NCI-H1417 treated with DMSO at 0.1 percent for 48 hours (cell line): ENCODE measurements around the gene NCLN.
"Not testable (repeated sequence)": the region's sequence is repeated elsewhere in the genome, so short reads cannot be mapped to it uniquely, and the experiment has no call there.

Experiments
- DNase-seq: peaks from one replicate; lab custom pipeline; 2025; lab: John Stamatoyannopoulos, UW

The NCLN gene

DNA sequence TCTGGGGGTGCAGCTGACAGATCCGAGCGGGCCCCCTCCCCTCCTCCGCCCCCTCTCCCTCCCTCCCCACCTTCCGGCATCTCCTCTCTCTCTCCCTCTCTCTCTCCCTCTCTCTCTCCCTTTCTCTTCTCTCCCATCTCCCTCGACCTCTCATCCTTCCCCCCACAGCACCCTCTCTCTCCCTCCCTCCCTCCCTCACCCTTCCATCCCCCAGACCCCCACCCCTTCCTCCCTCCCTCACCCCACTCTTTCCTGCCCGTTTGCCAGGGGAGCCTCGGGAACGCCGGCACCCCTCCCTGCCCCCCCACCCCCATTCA lies 39.4 kb downstream of the NCLN start:
- DNase-seq, result no peak

DNA sequence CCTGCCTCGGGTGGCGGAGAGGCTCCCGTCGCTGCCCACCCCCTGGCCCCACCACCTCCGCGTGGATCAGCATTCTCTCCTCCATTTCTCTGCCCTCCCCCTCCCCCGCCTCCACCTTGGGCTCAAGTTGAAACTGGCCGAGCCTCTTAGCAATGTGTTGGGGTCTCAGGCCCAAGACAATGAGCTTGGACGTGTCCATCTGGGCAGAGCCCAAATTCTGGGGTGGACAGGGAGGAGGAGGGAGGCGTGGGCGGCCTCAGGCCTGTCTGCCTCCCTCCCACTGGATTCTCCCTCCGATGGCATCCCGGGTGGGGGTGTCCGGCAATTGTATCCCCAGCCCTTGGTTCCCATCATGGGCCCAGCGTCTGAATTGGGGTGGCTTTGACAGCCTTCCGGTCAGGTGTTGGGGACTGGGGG lies 40.0 kb downstream of the NCLN start:
- no peak for DNase-seq

DNA sequence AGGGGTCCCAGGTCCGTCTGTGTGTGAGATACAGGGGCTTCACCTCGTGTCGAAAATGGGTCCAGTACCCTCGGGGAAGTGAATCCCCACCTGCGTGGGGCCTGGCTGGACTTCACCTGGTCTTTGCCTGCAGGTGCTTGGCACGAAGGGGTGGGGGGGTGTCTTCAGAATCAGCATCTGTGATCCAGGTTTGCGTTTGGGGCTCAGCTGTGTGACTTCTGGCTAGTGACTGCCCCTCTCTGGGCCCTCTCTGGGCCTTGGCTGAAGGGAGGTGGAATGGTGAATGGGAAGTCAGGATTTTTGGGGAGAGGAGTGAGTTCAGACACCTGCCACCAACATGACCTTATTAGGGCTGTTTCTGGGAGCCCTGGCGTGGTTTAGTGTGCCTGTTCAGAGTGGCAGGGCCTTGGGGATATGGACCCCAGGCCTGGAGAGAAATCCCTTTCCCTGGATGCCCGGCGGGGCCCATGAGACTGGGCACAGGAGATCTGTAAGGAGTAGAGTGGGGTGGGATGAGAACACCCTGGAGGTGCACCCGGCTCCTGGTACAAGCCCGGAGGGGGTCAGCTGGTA lies 41.4 kb downstream of the NCLN start:
- no peak for DNase-seq

DNA sequence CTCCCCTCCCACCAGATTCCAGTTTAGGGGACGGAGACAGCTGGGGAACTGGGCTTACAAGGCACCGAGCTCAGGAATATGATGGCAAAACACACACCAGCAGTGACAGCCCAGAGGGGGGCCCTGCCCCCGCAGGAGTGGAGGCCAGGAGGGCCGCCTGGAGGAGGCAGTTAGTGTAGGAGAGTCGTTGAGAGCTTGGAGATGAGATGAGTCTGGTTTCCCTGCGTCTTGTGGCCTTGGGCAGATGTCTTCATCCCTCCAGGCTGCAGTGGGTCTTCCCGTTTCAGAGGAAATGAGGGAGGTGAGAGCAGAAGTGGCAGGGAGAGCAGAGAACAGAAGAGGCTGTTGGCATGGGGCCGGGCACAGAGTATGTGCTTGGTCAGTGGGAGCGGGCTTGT lies 43.6 kb downstream of the NCLN start:
- DNase-seq, result no peak

DNA sequence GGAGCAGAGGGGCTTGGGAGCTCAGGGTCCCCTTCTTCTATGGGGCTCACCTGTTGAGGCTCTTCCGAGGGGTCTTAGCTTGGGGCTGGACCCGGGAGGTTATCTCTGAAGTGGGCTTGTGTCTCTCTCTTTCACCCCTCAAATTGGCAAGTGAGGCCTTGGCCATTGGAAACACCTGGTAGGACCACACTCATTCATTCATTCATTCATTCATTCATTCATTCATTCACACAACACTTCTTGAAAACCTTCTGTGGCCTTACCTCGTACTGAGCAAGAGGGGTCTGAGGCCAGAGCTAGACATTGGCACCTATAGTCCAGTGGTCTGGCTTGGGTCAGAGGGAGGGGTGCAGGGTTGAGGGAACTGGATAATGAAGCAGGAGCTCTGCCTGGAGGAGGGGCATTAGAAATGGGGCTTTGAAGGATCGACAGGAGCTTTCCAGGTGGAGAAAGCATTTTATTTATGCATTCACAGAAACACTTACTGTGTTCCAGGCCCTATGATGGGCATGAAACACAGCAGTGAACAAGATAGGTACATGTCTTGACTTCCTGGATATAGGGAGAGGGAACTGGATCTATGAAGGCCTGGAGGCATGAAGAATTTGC lies 44.3 kb downstream of the NCLN start:
- DNase-seq, result no peak

DNA sequence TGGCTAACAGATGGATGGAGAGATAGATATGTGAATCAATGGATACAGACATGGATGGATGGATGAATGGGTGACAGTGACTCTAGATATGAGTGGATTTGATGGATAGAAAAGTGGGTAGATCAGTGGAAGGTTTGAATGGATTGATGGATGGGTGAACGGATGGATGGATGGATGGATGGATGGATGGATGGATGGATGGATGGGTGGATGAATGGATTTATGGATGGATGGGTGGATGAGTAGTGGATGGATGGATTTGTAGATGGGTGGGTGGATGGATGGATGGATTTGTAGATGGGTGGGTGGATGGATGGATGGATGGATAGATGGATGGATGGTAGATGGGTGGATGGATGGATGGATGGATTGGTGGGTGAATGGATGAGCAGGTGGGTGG lies 45.6 kb downstream of the NCLN start:
- no peak for DNase-seq

DNA sequence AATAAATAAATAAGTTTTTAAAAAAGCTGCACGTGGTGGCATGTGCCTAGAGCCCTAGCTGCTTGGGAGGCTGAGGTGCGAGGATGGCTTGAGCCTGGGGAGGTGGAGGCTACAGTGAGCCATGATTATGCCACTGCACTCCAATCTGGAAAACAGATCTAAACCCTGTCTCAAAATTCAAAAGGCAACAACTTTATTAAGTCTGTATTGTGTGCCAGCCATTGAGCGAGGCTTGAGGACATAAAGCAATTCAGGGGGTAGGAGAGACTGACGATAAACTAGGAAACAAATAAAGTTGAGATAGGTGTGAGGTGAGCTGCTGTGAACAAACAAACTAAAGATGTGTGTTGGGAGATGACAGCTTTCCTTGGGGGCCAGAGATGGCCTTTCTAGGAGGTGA lies 47.4 kb downstream of the NCLN start:
- DNase-seq, result no peak

DNA sequence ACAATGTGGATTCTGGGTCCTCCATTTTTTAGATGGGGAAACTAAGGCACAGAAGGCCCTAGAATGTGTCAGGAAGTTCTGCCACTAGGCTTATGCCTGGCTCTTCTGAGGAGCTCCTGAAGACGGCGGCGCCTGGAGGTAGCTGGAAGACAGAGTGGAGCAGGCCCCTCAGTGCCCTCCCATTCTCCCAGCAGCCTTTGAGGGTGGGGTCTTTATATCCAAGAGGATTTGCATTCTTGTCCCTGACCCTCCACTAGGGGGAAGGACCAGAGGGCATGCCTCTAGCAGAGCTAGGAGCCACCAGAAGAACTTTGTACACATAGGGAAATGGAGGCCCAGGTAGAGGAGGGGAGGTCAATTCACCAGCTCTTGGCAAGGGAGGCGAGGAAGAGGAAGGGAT lies 48.1 kb downstream of the NCLN start:
- no peak for DNase-seq

DNA sequence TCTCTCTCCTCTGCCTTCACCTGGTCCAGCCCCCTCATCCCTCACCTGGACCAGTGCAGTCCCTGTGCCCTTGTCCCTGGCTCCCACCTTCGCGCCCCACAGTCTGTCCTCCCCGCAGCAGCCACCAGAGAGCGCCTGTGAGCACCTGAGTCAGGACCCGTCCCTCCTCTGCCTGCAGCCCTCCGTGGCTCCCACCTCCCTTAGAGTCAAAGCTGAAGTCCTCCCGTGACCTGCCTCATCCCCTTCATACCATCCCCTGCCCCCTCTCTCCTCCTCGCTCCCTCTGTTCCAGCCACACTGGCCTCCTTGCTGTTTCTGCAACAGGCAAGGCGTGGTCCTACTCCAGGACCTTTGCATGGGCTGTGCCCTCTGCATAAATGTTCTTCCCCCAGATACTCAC lies 49.1 kb downstream of the NCLN start:
- no peak for DNase-seq

DNA sequence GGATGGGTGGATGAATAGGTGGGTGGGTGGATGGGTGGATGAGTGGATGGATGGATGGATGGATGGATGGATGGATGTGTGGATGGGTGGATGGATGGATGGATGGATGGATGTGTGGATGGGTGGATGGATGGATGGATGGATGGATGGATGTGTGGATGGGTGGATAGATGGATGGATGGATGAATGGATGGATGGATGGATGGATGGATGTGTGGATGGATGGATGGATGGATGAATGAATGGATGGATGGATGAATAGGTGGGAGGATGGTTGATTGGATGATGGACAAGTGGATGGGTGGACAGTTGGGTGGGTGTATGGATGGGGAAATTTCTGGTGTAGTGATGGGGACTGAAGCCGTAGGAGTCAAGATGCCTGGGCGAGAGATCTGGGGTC lies 49.9 kb downstream of the NCLN start:
- DNase-seq, result not testable (repeated sequence)

DNA sequence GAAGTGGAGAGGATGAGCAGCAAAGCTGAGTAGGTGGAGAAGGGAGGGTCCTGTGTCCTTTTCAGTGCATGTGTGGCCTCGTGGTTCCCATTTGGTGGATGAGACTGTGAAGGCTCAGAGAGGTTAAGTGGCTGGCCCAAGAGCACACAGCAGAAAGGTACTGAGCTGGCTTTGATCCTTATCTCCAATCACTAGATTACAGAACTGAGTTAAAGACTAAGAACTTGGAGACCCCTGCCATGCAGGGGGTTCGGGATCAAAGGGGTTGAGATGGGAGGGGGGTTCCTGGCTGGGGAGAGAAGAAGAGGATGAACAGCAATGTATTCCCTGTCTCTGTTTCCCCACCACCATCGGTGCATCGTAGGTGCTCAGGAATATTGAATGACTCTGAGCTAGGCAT lies 50.5 kb downstream of the NCLN start:
- no peak for DNase-seq

DNA sequence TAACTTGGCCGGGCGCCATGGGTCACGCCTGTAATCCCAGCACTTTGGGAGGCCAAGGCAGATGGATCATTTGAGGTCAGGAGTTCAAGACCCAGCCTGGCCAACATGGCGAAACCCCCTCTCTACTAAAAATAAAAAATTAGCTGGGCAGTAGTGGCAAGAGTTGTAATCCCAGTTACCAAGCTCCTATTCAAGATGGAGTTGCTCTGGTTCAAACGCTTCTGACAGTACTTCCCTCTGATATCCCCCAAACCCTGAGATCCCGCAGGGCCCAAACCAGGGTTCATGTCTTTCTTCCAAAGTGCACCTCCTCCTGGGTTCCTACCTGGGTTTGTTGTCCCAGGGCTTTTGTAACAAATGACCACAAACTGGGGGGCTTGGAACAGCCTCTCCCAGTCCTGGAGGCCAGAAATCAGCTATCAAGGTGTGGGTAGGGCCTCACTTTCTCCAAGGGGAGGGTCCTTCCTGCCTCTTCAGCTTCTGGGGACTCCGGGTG lies 52.4 kb downstream of the NCLN start:
- no peak for DNase-seq

DNA sequence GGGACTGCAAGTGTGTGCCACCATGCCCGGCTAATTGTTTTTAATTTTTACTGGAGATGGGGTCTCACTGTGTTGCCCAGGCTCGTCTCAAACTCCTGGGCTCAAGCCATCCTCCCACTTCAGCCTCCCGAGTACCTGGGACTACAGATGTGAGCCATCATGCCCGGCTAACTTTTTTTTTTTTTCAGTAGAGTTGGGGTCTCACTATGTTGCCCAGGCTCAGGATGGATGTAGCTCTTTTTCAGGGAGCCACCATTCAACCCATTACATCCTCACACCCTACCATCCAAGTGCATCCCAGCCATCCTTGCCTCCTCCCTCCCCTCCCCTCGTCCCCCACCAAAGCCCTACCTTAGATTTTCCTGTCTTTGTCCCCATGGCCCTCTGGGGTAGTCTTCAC lies 53.6 kb downstream of the NCLN start:
- no peak for DNase-seq

DNA sequence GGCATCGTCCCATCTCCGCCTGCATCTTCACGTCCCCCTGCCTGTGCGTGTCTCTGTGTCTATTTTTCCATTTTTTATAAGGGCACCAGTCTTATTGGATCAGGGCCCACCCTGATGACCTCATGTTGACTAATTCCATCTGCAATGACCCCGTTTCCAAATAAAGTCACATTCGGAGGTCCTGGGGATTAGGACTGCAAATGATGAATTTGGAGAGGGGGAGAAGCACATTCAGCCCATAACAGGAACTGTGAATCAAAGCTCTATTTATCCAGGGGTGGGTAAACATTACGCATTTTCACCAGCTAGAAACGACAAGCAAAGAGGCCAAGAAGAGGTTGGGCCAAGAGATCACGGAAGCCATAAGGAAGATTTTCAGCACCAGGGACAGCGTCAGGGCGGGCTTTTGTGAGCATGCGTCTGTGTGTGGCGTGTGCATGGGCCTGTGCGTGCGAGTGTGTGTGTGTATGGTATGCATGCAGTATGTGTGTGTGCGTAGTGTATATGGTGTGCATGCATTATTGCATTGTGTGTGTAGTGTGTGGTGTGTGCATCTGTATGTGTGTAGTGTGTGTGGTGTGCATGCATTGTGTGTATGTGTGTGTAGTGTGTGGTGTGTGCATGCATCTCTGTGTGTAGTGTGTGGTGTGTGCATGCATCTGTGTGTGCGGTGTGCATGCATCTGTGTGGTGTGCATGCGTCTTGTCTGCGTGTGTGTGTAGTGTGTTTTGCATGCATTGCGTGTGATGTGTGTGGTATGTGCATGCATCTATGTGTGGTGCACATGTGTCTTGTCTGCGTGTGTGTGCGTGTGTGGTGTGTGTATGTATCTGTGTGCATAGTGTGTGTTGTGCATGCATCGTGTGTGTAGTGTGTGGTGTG lies 58.3 kb downstream of the NCLN start:
- DNase-seq, result no peak

DNA sequence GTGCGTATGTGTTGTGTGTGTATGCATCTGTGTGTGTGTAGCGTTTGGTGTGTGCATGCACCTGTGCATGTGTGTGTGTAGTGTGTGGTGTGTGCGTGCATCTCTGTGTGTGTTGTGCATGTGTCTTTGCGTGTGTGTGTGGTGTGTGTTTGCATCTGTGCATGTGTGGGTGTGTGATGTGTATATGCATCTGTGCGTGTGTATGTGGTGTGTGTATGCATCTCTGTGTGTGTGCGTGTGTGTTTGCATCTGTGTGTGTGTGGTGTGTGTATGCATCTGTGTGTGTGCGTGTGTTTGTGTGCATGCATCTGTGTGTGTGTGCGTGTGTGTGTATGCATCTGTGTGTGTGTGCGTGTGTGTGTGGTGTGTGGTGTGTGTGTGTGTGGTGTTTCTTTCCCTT lies 59.3 kb downstream of the NCLN start:
- DNase-seq, result no peak

DNA sequence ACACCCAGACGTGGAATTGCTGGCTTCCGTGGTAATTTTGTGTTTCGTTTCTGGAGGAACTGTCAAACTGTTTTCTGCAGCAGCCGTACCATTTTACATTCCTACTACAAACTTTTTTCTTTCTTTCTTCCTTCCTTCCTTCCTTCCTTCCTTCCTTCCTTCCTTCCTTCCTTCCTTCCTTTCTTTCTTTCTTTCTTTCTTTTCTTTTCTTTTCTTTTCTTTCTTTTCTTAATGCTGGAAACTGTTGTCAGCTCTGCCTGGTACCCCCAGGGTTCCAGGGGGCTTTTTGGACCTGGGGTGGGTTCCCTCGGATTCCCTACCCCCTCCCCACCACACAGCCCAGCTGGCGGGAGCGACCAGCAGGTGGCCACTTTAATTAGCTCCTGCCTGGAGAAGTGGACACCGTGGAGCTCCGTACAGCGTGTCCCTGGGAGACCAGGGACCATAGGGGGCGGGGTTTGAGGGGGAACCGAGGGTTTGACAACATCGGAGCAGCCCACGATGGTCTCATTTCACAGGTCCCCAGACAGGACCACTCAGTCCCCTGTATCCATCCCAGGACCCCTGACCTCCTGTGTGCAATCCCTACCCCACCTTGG lies 63.1 kb downstream of the NCLN start:
- DNase-seq, result no peak

DNA sequence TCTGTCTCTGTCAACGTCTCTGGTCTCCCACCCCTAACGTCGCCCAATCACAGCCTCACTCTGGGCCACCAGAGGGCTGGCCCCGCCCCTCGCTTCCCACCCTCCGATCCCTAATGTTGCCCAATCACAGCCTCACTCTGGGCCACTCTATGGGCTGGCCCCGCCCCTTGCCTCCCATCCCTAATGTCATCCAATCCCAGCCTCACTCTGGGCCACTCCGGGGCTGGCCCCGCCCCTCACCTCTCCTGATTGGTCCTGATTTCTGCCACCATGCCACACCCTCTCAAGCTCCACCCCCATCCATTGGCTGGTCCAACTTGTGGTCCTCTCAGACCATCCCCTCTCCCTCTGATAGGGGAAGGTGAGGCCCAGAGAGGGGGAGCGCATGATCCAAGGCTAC lies 63.7 kb downstream of the NCLN start:
- DNase-seq, result no peak

DNA sequence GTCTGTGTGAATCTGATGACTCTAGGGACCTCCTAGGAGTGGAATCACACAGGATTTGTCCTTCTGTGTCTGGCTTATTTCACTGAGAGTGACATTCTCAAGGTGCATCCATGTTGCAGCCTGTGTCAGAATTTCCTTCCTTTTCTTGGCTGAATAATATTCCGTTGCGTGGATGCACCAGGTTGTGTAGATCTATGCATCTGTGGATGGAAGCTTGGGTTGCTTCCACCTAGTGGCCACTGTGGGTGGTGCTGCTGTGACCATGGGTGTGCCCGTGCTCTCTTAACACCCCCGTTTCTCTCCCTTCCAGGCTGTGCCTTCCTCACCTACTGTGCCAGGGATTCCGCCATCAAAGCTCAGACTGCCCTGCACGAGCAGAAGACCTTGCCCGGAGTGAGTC lies 64.9 kb downstream of the NCLN start:
- DNase-seq, result no peak

DNA sequence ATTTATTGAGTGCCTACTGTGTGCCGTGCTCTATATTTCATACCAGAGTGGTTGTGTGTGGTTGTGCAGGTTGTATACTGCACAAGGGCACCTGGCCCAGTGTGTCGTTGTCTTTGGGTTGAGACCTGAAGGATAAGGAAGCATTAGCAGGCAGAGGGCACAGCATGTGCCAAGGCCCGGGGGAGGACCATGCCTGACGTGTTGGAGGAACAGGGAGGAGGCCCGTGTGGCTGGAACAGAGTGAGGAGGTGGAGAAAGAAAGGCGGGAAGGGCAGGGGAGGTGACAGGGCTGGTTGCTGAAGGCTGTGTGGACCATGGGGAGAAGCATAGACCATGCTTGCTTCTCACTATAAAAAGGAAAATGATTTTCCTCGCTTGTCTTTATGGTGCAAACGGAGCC lies 65.5 kb downstream of the NCLN start:
- DNase-seq, result no peak

DNA sequence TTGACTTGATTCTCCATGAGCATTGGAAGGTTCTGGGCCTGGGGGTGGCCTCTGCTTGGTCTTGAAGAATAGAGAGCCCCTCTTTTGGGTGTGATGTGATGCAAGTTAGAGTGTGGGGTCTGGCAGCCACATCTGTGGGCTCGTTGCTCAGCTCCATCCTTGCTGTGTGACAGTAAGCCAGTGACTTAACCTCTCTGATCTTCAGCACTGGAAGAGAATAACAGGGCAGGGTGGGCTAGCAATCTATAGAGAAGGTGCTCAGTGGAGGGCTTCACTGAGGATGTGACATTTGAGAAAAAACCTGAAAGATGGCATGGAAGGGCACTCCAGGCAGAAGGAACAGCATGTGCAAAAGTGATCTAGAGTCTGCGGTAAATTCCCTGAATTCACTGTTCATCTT lies 66.9 kb downstream of the NCLN start:
- no peak for DNase-seq

DNA sequence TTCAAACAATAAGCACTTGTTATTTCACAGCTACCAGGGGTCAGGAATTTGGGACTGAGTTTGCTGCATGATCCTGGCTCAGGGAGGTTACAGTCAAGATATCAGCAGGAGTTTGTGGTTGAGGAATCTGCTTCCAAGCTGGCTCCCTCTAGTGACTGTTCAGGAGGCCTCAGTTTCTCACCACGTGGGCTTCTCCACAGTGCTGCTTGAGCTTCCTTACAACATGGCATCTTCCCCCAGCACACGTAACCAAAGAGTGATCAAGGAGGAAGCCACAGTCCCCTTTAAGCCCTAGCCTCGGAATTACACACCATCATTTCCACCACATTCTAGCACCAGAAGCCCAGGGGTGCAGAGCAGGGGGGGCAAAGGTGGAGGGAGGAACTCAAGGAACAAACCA lies 67.5 kb downstream of the NCLN start:
- DNase-seq, result no peak

DNA sequence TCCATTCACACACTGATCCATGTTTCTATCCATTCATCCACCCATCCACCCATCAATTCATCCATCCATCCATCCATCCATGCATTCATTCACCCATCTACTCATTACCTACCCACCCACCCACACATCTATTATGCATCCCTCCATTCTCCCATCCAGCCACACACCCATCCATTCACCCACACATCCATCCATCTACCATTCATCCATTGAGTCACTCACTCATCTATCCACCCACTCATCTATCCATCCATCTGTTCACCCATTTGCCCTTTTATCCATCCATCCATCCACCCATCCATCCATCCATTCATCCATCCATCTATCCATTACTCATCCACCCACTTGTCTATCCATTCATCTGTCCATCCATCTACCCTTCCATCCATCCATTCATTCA lies 68.8 kb downstream of the NCLN start:
- DNase-seq, result no peak

DNA sequence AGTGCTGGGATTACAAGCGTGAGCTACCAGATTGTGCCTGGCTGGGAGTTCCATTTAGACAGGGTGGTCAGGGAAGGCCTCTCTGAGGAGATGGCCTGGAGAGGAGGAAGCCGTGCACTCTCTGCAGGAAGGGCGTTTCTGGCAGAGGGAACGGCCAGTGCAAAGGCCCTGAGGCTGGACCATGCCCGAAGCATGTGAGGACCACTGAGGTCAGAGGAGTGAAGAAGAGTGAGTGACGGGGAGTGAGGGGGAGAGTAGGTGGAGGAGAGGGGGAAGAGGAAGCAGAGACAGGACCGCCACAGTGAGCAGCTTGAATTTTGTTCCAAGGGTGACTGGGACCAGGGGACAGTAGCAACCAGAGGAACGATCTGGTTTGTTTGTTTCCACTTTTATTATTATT lies 71.3 kb downstream of the NCLN start:
- DNase-seq, result no peak
